MV-4-11 (cell line): Measurements from ENCODE around the gene SNX27.
"Not testable (repeated sequence)": the region's sequence is repeated elsewhere in the genome, so short reads cannot be mapped to it uniquely, and the experiment has no call there.

ENCODE experiments used
- DNase-seq: peaks from one replicate; lab custom pipeline; 2025; lab: John Stamatoyannopoulos, UW

SNX27 gene

DNA sequence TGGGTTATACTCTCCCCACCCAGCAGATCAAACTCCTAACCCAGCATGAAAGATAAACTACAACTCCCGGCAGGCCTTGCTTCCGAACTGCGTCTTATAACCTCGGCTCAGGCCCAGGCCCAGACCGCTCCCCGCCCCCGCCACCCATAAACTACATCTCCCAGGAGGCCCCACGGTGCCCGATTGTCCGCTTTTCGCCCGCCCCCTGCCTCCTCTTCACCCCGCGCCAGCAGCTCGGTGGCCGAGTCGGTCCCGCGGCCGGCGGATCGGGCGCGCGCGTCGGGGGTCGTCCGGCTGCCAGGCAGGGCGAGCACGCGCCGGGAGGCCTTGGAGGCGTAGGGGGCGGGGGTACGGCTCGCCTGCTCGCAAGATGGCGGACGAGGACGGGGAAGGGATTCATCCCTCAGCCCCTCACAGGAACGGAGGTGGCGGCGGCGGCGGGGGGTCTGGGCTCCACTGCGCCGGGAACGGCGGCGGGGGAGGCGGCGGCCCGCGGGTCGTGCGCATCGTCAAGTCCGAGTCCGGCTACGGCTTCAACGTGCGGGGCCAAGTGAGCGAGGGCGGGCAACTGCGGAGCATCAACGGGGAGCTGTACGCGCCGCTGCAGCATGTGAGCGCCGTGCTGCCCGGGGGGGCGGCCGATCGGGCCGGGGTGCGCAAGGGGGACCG, at the start of gene SNX27:
Gene SNX27, plus strand, starts transcription at position 219 of the 669 bp plus-strand sequence. Its CDS starts 152 bp downstream, at position 371.
- DNase-seq = peak; percentile 87

DNA sequence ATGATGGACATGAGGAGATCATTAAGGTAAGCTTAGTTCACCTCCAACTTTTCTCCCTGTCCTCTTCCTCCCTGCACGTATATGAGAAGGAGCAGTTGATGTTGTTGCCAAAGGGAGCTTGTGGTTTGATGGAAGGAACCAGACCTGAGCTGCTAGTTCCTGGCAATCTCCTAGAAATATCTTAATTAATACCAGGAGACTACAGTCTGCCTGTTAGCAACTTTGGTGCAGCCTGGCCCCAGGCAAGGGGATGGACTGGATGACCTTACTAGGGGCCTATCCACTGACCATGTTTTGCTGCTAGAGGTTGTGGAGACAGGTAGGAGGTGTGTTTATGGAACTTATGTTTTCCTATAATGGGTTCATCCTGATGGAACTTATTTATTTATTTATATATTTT, 49.2 kb upstream of the SNX27 start:
- DNase-seq = no peak

DNA sequence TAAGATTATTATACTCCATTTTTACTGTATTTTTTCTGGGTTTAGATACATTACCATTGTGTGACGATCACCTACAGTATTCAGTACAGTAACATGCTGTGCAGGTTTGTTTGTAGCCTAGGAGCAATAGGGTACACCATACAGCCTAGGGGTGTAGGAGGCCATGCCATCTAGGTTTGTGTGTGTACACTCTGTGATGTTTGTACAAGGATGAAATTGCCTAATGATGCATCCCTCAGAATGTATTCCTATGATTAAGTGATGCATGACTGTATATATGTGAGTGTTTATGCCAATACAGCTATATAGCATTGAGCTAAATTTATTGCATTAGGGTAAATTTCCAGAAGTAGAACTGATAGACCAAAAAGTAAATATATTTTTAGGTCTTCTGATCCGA, 48.5 kb upstream of the SNX27 start:
- DNase-seq = no peak

DNA sequence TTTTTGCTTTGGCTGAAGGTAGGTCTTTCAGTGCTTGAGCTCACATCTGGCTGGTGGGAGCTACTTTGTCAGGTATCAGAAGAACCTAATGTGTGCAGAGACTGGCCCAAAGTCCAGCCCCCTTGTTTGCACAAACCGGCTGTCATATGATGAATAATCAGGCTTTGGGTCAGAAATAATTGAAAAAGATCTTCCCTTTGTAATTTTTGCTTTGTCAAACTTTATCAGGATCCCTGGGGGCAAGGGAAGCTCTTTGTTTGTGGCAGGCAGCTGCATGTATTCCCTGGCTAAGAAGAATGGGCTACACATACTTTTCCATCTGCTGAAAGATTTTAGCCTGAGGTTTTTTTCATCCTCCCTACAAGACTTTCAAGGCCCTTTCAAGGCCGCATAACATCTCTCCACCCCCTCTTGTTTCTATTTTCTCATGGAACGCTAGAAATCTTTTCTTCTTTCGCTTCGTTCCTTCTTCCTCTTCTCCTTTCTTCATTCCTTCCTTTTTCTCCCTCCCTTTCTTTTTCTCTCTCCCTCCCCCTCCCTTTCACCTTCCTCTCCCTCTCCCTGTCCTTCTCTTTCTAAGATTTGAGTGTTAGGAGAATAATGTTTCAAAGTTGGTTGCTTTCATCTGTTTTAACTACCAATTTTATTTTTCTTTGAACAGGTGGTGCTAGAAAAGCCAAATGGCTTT, 46.2 kb upstream of the SNX27 start:
- no peak for DNase-seq

DNA sequence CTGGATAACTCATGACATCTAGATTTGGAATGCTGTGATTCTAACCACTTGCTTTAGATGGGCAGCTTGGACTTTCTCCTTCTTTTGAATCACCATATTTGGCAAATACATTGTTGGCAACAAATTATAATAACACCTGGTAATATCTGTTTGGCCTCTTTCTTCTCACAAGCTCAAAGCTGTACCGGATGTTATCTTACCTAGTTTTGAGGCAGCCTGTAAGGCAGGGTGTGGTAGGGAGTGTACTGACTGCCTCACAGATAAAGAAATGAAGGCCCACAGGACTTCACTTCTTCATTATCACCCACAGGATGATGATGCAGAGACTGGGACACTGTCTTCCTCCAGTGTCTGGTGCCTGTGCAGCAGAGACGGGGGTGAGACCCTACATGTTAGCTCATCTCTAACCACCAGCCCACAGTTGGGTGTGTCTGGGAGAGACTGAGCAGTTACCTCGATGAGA, 43.2 kb upstream of the SNX27 start:
- no peak for DNase-seq

DNA sequence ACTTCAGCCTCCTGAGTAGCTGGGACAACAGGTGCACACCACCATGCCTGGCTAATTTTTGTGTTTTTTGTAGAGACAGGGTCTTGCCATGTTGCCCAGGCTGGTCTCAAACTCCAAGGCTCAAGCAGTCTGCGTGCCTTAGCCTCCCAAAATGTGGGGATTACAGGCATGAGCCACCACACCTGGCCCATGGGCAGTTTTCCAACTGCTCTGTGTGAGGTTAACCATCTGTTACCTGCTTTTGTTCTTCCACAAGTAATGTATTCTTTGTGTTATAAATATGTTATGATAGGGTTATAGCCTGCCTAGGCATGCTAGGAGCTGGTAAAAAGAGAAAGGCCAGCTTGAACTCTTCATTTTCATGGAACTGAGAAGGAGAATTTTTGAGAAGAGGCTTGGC, 41.0 kb upstream of the SNX27 start:
- no peak for DNase-seq

DNA sequence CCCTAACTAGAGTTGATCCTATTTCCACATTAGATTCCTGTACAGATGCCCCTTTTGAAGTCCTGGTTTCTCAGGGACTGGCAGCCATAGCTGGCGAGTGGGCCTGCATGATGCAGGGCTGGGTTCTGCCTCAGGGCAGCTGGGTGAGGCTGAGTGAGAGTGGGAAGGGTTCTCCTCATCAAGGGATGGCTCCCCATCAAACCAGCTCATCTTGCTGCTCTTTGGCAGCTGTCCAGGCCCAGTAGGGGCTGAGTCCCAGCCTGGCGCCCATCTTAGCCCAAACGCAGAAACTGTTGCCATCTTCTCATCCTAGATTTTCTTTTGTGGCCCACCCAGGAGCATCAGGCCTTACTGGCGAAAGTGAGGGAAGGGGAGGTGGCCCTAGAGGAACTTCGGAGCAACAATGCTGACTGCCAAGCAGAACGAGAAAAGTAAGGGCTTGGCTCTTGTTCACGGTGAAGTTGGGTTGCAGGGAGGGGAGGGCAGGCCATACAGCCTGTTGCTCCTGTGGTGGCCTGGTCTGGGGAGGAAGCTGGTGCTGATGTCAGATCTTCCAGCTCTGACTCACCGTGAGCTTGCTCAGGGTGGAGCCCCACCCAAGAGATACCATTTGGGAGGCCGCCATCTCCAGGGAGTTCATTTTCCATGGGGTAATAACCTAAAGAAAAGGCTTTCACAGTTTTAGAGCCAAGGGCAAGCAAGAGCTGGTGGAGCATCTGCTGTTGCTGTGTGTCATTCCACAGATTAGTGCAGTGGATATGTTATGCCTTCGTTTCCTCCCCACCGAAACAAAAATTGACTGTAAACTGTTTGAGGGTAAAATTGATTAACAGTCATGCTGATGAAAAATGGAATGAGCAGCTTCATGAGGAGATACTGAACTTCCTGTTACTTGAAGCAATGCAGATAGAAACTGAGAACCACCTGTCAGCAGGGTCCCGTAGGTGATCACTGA, 37.0 kb upstream of the SNX27 start:
- peak; percentile 26 for DNase-seq

DNA sequence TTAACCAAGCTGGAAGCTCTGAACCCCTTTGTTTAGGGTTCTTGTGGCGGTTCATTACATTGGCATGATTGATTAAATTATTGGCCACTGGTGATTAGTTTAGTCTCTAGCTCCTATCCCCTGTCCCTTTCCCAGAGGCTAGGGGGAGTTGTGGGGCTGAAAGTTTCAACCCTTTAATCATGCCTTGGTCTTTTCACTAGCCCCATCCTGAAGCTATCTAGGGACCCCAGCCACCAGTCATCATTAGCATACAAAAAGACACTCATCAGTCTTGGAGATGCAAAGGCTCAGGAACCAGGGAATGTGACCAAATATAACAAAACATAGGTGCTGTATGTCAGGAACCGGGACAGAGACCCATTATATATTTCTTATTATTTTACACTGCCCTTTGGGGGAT, 34.7 kb upstream of the SNX27 start:
- no peak for DNase-seq

DNA sequence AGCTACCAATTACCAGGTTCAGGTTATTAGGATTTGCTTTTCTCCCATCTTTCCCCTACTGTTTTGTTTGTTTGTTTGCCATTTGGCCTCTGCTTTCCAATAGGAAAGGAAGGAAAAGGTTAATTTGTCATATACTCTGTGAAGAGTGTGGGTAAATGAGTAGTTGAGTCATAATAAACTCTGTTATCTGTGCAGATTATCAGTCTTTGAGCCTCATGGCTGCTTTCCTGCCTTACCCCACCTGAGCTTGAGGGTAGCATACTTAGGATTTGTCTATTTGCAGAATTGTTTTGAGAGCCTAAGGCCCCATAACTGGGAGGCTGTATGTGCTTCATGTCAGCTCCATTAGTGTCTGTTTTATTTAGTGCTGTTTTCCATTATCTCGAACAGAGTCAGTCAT, 32.9 kb upstream of the SNX27 start:
- no peak for DNase-seq

DNA sequence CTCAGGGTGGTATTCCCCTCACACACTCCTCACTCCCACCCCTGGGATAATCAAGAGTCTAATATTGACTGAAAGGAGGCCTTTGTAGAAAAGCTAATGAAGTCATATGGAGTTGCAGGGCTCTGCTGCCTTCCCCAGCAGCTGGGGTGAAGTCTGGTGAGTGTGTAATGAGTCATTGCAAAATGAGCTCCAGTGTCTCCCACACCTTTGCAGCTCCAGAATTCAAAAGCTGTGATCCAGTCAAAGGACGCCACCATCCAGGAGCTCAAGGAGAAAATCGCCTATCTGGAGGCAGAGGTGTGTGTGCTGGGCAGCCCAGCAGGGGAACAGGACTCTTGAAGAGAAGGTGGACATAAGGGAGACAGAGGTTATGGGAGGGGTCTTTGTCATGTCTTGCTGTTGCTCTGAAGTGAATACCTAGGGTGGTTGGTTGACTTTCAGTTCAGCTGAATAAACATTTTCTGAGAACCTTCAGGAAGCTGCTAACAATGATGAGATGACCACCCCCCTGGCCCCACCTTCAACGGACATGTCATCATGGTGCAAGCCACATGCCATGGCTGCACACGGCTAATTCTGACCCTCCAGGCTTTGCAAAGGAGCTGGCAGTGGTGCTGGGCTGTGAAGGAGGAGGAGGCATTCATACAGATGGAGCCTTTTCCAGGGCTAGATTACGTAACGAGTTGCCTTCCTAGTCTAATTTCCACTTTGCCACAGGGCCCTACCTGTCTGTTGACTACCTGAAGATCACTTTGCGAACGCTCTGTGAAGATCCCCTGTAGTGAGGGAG, 32.2 kb upstream of the SNX27 start:
- no peak for DNase-seq

DNA sequence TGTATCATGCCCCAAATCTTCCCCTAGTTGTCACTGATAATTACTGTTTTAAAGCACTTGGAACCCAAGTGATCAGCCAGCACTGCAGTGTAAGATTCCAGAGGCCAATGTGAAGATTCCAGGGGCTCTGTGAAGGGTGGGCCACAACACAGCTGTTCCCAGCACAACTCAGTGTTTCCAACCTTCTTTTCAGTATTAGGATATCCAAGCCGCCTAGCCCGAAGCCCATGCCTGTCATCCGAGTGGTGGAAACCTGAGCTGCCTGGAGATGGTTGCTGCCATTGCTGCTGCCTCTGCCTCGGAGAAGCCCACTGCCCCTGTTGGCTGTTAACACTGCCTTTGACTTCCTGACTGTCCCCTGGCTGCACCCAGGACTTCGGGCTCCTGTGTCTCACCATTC, 30.4 kb upstream of the SNX27 start:
- no peak for DNase-seq

DNA sequence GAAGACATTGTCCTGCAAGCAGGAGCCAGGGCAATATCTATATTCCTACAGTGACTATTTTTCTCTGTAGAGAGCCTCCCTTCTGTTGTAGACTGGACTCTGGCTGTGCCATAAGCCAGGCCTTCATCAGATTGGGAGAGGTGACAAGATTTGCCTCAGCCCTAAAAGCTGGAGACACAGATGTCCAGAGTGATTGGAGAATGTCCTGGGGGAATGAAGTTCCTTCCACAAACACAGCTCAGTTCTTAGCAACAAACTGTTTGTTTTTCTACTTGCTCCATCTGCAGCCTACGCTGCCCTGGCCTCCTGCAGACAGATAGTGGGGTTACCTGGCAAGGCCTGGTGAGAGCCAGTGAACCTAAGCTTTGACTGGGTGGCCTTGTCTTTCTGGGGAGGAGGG, 29.9 kb upstream of the SNX27 start:
- no peak for DNase-seq

DNA sequence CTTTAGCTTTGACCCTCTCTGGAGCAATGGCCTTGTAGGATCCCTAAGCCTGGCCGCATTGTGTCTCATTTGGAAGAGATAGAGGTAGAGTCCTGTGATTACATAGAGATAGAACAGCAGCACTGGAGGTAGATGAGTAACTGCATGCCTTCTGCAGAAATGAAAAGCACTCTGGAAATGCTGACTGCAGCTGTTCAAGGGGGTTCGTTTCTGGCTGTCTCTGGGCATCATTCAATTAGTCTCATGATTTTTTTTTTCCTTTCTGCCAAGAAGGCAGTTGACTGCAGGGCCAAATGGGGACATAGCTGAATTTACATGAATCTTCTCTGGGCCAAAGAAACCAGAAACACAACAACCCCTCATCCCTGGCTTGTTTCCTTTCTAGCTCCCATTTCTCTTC, 28.1 kb upstream of the SNX27 start:
- no peak for DNase-seq

DNA sequence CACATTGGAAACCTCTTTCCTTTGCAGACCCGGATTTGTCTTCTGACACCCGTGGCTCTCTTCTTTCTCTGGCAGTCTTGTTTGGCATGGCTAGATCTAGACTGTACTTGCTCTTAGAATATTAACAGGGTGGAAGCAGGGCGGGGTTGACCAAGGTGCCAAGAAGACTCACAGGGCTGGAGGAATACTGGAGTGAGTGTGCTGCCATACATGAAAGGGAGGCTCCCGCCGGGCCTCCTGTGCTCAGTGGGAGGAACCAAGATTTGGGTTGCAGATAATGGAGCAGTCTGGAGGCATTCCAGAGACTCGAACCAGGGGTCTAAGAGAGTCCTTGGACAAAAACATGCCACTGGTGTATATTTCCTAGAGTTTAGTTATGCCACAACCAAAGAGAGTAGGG, 27.6 kb upstream of the SNX27 start:
- DNase-seq = no peak

DNA sequence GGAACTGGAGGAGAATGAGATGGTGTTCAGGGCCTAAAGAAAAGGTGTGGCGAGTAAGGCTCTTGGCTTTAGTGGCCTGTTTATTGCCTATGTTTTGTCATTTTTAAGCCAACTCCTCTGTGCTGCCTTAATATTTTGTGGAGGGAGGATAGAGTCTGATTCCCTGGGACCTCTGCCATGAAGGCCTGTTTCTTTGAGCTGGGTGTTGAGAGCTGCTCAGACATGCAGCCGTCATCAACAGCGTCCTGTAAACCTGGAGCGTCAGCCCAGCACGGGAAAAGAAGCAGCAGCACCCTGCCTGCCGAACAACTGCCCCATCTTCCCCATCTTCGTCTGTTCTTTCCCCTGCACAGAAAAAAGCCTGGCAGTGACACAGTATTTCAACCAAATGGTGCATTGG, 27.1 kb upstream of the SNX27 start:
- no peak for DNase-seq

DNA sequence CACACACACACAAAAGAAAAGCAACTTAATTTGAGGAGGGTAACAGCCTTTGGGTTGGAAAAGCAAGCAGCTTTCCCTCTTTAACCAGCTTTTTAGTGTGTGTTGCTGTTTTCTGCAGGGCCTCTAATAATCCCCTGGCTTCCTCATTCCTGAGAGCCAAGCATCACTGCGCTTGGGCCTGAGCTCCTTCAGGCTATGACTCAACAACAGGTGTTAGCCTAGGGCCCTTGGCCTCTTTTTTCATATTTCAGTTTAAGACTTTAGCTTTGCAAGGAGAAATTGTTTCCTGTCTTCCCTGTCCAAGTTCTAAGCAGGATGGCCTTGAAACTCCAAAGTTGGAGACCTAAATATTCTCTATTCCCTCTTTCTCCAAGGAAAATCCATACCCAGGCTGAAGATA, 26.2 kb upstream of the SNX27 start:
- peak; percentile 70 for DNase-seq

DNA sequence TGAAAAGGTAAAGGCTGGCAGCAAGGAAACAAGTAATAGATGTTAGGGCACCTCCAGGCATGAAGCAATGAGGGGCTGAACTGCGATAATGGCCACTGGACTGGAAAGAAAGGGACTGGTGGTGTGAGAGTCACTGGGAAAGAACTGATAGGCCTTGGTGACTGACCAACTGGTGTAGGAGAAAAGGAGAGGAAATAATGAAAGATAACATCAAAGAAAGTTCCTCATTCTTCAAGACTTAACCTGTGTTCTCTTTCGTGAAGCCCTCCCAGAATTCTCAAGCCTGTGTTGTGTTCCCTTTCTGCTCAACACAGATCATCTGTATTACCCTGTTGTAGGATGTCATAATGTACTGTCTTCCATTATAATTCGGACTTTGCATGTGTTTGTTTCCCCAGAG, 20.9 kb upstream of the SNX27 start:
- no peak for DNase-seq

DNA sequence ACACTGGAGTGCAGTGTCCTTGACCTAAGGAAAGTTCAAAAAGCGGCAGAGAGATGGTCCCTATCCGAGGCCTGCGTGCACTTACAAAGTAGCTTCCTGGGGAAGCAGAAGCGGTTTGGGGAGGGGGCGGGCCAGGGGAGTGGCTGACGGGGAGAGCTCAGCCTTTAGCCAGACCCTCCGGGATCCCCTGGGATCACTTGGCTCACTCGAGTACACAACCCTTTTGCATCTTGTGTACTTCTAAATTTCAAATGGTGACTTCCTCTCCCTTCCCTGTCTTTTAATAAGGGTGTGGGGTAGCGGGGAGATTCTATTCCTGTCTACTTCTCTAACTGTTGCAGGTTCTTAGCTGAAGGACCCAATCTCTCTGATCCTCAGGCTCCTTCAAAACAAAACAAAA, 18.1 kb upstream of the SNX27 start:
- DNase-seq = no peak

DNA sequence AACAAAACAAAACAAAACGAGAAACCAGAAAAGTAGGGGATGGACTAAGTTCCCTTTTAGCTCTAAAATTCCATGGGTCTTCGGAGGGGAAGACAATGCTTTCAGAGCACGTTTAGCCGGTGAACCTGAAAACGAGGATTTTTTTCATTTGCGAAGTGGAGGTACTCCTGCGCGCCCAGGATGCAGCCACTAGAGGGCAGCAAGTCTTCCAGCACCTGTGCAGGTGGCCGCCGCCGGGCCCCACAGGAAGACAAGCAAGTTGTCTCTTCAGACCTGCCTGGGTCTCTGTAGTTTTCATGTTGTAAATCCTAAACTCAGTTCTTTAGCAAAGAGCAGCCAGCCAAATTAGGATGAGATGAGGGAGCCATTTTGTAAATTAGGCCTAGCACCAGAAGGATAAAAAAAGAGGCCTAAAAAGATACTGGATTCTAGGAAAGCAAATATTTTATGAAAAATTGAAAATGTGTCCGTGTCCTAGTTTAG, 17.7 kb upstream of the SNX27 start:
- DNase-seq = no peak

DNA sequence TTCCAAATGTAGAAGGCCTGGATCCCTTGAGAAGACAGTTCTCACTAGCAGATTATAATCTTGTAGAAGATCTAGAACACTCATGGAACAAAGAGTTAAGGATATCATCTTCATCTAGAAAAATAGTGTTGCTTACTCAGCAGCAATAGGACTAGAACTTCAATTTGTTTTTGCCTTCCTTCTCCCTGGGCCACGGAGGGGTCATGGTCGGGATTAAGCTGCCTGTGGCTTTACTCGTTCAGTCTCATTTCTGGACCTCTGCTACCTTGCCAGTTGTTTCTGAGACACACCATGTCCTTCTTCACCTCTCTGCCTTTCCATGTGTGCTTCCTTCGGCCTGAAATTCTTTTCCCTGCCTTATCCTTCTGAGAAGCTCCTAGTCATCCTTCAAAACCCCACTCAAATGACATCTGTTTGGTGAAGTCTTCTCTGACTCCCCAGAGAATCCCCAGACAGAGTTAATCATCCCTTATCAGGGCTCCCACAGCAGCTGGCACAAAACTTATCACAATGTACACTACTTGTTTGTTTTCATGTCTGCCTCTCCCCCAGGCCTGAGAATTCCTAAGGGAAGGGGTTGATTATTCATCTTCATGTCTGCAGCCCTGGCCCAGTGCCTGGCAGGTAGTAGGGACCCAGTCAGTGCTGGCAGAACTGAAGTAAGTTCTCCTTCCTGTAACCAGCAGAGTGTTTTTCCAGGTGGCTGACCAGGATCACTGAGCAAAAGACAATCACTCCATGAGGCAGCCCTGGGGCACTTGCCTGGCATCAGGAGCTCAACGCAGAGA, 15.5 kb upstream of the SNX27 start:
- DNase-seq = no peak

DNA sequence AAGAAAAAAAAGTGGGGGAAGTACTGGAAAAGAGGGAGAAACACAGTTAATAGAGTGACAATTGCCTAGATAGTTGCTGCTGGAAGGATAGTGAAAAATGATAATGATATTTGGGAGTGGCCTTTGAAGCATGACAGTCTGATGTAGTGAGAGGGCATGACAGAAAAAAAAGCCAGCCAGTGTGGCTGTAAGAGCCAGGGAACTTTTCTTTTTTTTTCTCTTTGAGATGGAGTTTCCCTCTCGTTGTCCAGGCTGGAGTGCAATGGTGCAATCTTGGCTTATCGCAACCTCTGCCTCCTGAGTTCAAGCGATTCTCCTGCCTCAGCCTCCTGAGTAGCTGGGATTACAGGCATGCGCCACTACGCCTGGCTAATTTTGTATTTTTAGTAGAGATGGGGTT, 9.3 kb upstream of the SNX27 start:
- DNase-seq = not testable (repeated sequence)
